C4-2B (cell line): Measurements from ENCODE around the gene EHD1.

Source experiments
- H3K27ac ChIP-seq: fragments of 450-650 bp; 2 replicates; pipeline ENCODE4 v1.5.1; 2017
- CTCF ChIP-seq: fragments of 450-650 bp; conservative IDR thresholded peaks from 2 replicates; pipeline ENCODE4 v1.5.1; 2017; ENCODE audit warnings: mild to moderate bottlenecking
- ZFX ChIP-seq: fragments of 450-650 bp; IDR thresholded peaks from 2 replicates; pipeline ENCODE4 v1.6.1; 2017

EHD1 gene

GRCh38 chr11:64853709-64854108 lies 24.7 kb downstream of the EHD1 start:
- no peak for TF ChIP-seq ZFX
- no peak for TF ChIP-seq CTCF
- no peak overlapping the region for H3K27ac ChIP-seq

- TF ChIP-seq ZFX (no peak), CTCF (no peak)
- no peak overlapping the region for H3K27ac ChIP-seq
Measured at GRCh38 chr11:64852804-64853509, 25.5 kb downstream of the EHD1 start.

- no peak overlapping the region for H3K27ac ChIP-seq
Measured at GRCh38 chr11:64851831-64852351, 26.5 kb downstream of the EHD1 start.

GRCh38 chr11:64850979-64851567 lies 27.3 kb downstream of the EHD1 start:
- no peak for TF ChIP-seq ZFX
- no peak for TF ChIP-seq CTCF
- H3K27ac ChIP-seq = no peak overlapping the region

More at GRCh38 chr11:64851831-64852351, 26.5 kb downstream of the EHD1 start:
- no peak for TF ChIP-seq CTCF
- TF ChIP-seq ZFX = no peak

GRCh38 chr11:64849598-64850356 lies 28.6 kb downstream of the EHD1 start:
- TF ChIP-seq CTCF = no peak
- TF ChIP-seq ZFX = no peak
- no peak overlapping the region for H3K27ac ChIP-seq

GRCh38 chr11:64848826-64849597 lies 29.4 kb downstream of the EHD1 start:
- TF ChIP-seq CTCF = no peak
- H3K27ac ChIP-seq = peak overlapping the region; percentile 3
